ENCODE data around the gene ADK. TPM values are rescaled to one million over a fixed set of nuclear protein-coding genes. Genes with fewer than 3 reads are reported as not detected.

ADK gene
- polyA plus RNA-seq, 1 experiment, result 19.4 TPM

GRCh38 chr10:74371696-74372095 lies 220.7 kb downstream of the ADK start:
- ChIA-PET CTCF (no interaction called here), POLR2A (no interaction called here)
- no peak overlapping the region for H3K4me3 ChIP-seq (ENCODE audit: low read depth, low read length)
- H3K36me3 ChIP-seq (ENCODE audit: control insufficient read depth, insufficient read depth, low read length), result no peaks in the 10 kb centered on the region
- DNase-seq (ENCODE audit: low read depth), result no peak
- TF ChIP-seq CTCF (IDR thresholded peaks at IDR 0.05; ENCODE audit: insufficient read depth, low read depth, low read length), result no peak
- H3K27me3 ChIP-seq (ENCODE audit: control insufficient read depth, insufficient read depth, low read length), result no peaks in the 10 kb centered on the region

- no peaks in the 10 kb centered on the region for H3K36me3 ChIP-seq (ENCODE audit: control insufficient read depth, insufficient read depth, low read length)
- no peak for DNase-seq (ENCODE audit: low read depth)
- H3K27me3 ChIP-seq (ENCODE audit: control insufficient read depth, insufficient read depth, low read length), result no peaks in the 10 kb centered on the region
- ChIA-PET POLR2A (interaction anchor here (0.7 kb wide), 1 partner anchor 471 kb away, joined by 4 read pairs; no protein-coding TSS in a partner anchor), CTCF (interaction anchor here (1.1 kb wide), 1 partner anchor 13 kb away, joined by 4 read pairs; no protein-coding TSS in a partner anchor)
- H3K4me3 ChIP-seq (ENCODE audit: low read depth, low read length), result no peak overlapping the region
- TF ChIP-seq CTCF (IDR thresholded peaks at IDR 0.05; ENCODE audit: insufficient read depth, low read depth, low read length), result no peak
These were observed 222.0 kb downstream of the ADK start for GRCh38 chr10:74373059-74373458.

- POLR2A ChIA-PET, result no interaction called here
These were observed 226.5 kb downstream of the ADK start for GRCh38 chr10:74377476-74377875.

GRCh38 chr10:74379474-74379873 lies 228.5 kb downstream of the ADK start:
- Histone ChIP-seq H3K4me3 (ENCODE audit: low read depth, low read length) (no peak overlapping the region), H3K27me3 (ENCODE audit: control insufficient read depth, insufficient read depth, low read length) (no peaks in the 10 kb centered on the region), H3K36me3 (ENCODE audit: control insufficient read depth, insufficient read depth, low read length) (no peaks in the 10 kb centered on the region)
- no peak for DNase-seq (ENCODE audit: low read depth)
- TF ChIP-seq CTCF (IDR thresholded peaks at IDR 0.05; ENCODE audit: insufficient read depth, low read depth, low read length), result no peak
- ChIA-PET POLR2A (no interaction called here), CTCF (interaction anchor here (0.9 kb wide), 1 partner anchor 11 kb away, joined by 3 read pairs; no protein-coding TSS in a partner anchor)

More at GRCh38 chr10:74377476-74377875, 226.5 kb downstream of the ADK start:
- Histone ChIP-seq H3K27me3 (ENCODE audit: control insufficient read depth, insufficient read depth, low read length) (no peaks in the 10 kb centered on the region), H3K4me3 (ENCODE audit: low read depth, low read length) (no peak overlapping the region), H3K36me3 (ENCODE audit: control insufficient read depth, insufficient read depth, low read length) (no peaks in the 10 kb centered on the region)
- DNase-seq (ENCODE audit: low read depth), result no peak
- TF ChIP-seq CTCF (IDR thresholded peaks at IDR 0.05; ENCODE audit: insufficient read depth, low read depth, low read length), result no peak
- CTCF ChIA-PET, result no interaction called here

- no peak for DNase-seq (ENCODE audit: low read depth)
- Histone ChIP-seq H3K4me3 (ENCODE audit: low read depth, low read length) (no peak overlapping the region), H3K27me3 (ENCODE audit: control insufficient read depth, insufficient read depth, low read length) (no peaks in the 10 kb centered on the region), H3K36me3 (ENCODE audit: control insufficient read depth, insufficient read depth, low read length) (no peaks in the 10 kb centered on the region)
- CTCF ChIA-PET, result no interaction called here
- no peak for TF ChIP-seq CTCF (IDR thresholded peaks at IDR 0.05; ENCODE audit: insufficient read depth, low read depth, low read length)
- POLR2A ChIA-PET, result no interaction called here
These were observed 229.8 kb downstream of the ADK start for GRCh38 chr10:74380795-74381194.

Measured in BJ (cell line).